Uterus (tissue), 4 donors: ENCODE measurements around the gene CISD1. TPM values are rescaled to one million over a fixed set of nuclear protein-coding genes. Genes with fewer than 3 reads are reported as not detected.

Source experiments
- DNase-seq, 2 donors: peaks; one replicate each; pipeline ENCODE4 v3.0.0-alpha.2; 2019 to 2020
- H3K27ac ChIP-seq, 2 donors: fragments of 200-600 bp; sonication (generic); 1 replicate in 1 of 2; 2 replicates in 1 of 2; pipeline ENCODE4 v1.5.1; 2016 to 2018
- H3K27me3 ChIP-seq, 2 donors: fragments of 200-600 bp; sonication (generic); one replicate each; pipeline ENCODE4 v1.5.1; 2018 to 2019; ENCODE audit warnings: control low read depth in 1 of 2
- H3K36me3 ChIP-seq, 2 donors: fragments of 200-600 bp; sonication (generic); one replicate each; pipeline ENCODE4 v1.5.1; 2019; ENCODE audit warnings: control low read depth in 1 of 2
- H3K4me1 ChIP-seq, 2 donors: fragments of 200-600 bp; sonication (generic); one replicate each; pipeline ENCODE4 v1.5.1; 2018 to 2019; ENCODE audit warnings: control low read depth in 1 of 2
- H3K4me3 ChIP-seq, 2 donors: fragments of 200-600 bp; sonication (generic); 1 replicate in 1 of 2; 2 replicates in 1 of 2; pipeline ENCODE4 v1.5.1; 2018 to 2019; ENCODE audit warnings: mild to moderate bottlenecking in 1 of 2
- H3K9me3 ChIP-seq, 2 donors: fragments of 200-600 bp; sonication (generic); one replicate each; pipeline ENCODE4 v1.5.1; 2019; ENCODE audit warnings: control low read depth in 1 of 2
- POLR2A ChIP-seq, 2 donors: fragments of 450-650 bp; IDR thresholded peaks; one replicate each; pipeline ENCODE4 v1.6.1; 2016; ENCODE audit warnings: antibody characterized with exemption in 2 of 2, mild to moderate bottlenecking in 1 of 2, moderate library complexity in 1 of 2
- intact Hi-C: fragments of 100-400 bp; cut with DNase I; formaldehyde crosslinking; loops from one replicate; pipeline ENCODE4 v1.15.1; 2023; ENCODE audit warnings: low total_unique reads
- total RNA-seq, 4 donors: library from RNA; depleted of rRNA in 3 of 4; stranded (reverse); fragments of >200 nt in 3 of 4; gene quantifications; one replicate each; pipeline versions ENCODE4 v1.1.0 to v1.2.4, GENCODE V29; 2014 to 2023
- TF ChIP-seq, protein P1 (sequence below), 4 experiments: fragments of 200-600 bp in 2 of 4; fragments of 450-650 bp in 2 of 4; sonication (generic) in 2 of 4; IDR thresholded peaks; one replicate each; pipeline ENCODE4 v1.5.1; 2016 to 2019; ENCODE audit warnings: antibody characterized with exemption in 4 of 4, mild to moderate bottlenecking in 2 of 4, moderate library complexity in 1 of 4
- donor health status: DM: yes; HTN: yes; CAD: no.

The CISD1 gene
- total RNA-seq, 4 donors from 2014 or later = 9.7 to 17.4 (median 11.3) TPM

DNA sequence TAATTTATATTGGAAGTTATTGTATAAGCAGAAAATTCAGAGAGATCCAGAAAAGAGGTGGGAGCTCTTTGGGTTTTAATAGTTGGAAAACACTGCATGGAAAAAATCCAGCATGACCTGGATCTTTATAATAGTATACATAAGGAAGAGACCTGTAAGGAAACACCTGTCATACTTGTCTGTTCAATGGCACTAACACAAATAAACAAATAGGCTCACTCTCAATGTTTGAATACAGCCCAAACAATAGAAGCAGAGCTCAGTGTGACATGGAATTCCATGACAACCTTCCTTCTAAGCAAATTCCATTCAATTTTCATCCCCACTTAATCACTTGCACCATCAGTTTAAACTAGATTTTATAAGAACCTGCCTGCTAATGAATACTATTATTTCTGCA lies 31.7 kb downstream of the CISD1 start:
- no peak for TF ChIP-seq POLR2A (IDR thresholded peaks at IDR 0.05)
- TF ChIP-seq, protein P1, sequence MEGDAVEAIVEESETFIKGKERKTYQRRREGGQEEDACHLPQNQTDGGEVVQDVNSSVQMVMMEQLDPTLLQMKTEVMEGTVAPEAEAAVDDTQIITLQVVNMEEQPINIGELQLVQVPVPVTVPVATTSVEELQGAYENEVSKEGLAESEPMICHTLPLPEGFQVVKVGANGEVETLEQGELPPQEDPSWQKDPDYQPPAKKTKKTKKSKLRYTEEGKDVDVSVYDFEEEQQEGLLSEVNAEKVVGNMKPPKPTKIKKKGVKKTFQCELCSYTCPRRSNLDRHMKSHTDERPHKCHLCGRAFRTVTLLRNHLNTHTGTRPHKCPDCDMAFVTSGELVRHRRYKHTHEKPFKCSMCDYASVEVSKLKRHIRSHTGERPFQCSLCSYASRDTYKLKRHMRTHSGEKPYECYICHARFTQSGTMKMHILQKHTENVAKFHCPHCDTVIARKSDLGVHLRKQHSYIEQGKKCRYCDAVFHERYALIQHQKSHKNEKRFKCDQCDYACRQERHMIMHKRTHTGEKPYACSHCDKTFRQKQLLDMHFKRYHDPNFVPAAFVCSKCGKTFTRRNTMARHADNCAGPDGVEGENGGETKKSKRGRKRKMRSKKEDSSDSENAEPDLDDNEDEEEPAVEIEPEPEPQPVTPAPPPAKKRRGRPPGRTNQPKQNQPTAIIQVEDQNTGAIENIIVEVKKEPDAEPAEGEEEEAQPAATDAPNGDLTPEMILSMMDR (IDR thresholded peaks at IDR 0.05) = no peak
- Histone ChIP-seq H3K4me3 (no peak overlapping the region), H3K27ac (no peak overlapping the region), H3K36me3 (no peaks in the 10 kb centered on the region), H3K4me1 (no peaks in the 10 kb centered on the region), H3K27me3 (no peaks in the 10 kb centered on the region), H3K9me3 (no peaks in the 10 kb centered on the region)
- DNase-seq = no peak
- intact Hi-C loops = no loop called here

DNA sequence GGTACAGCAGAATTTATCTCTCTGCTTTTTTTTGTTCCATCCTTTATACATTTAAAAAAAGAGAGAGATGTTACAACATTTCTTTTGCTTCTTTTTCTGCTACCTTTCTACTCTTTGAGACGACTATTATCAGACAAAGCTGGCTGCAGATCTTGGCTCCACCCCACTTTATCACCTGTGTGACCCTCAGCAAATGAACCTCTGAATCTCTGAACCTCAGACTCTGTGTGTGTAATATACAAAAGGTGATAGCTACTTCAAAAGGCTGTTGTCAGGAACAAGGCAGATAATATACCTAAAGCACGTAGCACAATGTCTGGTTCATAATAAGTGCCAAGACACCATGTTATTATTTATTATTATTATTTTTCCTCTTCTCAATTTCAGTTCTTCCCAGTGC lies 33.3 kb downstream of the CISD1 start:
- no peak for DNase-seq
- Histone ChIP-seq H3K4me3 (no peak overlapping the region), H3K27ac (no peak overlapping the region), H3K9me3 (no peaks in the 10 kb centered on the region), H3K27me3 (no peaks in the 10 kb centered on the region), H3K36me3 (no peaks in the 10 kb centered on the region), H3K4me1 (no peaks in the 10 kb centered on the region)
- intact Hi-C loops = no loop called here
- TF ChIP-seq, protein P1 (IDR thresholded peaks at IDR 0.05) = no peak
- TF ChIP-seq POLR2A (IDR thresholded peaks at IDR 0.05) = no peak

DNA sequence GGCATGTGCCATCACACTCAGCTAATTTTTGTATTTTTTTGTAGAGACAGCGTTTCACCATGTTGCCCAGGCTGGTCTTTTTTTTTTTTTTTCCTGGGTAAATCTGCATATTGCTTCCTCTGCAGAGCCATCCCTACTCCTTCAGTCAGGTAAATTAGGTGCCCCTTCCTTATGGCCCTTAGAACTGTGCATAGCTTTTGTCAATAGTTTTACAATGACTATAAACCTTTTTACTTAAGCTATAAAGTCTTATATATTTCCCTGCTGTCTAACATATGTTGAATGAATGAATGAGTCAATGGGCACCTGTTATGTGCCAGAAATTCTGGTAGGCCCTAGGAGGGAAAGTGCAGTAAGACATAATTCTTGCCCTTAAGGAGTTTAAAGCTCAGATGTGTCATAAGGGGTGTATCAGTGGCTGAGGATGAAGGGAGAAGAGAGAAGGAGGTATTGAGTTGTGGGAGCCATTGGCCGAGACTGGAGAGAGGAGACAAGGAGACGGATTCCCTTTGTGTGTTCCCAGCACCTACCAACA lies 35.2 kb downstream of the CISD1 start:
- TF ChIP-seq, protein P1 (IDR thresholded peaks at IDR 0.05) = no peak
- no peak for TF ChIP-seq POLR2A (IDR thresholded peaks at IDR 0.05)
- Histone ChIP-seq H3K4me1 (no peaks in the 10 kb centered on the region), H3K4me3 (no peak overlapping the region), H3K36me3 (no peaks in the 10 kb centered on the region), H3K9me3 (no peaks in the 10 kb centered on the region), H3K27me3 (no peaks in the 10 kb centered on the region), H3K27ac (no peak overlapping the region)
- intact Hi-C loops = no loop called here
- no peak for DNase-seq

DNA sequence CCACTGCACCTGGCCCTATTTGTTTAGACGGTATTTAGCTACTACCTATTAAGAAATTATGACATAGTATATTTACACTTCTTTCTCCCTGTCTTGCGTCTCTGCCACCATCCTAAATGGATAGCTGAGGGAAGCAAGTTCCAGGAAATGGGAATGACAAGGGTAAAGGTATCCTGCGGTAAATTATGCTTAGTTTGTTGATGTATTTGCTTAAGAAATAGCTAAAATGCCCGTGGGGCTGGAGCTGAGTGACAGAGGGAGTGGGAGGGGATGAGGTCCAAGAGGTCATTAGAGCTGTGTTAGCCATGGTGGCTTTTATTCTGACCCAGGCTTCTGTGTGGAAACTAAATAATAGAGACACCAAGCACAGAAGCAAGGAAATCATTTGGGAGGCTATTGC lies 36.9 kb downstream of the CISD1 start:
- DNase-seq = no peak
- Histone ChIP-seq H3K27ac (no peak overlapping the region), H3K27me3 (no peaks in the 10 kb centered on the region), H3K4me1 (no peaks in the 10 kb centered on the region), H3K36me3 (no peaks in the 10 kb centered on the region), H3K9me3 (no peaks in the 10 kb centered on the region), H3K4me3 (no peak overlapping the region)
- intact Hi-C loops = no loop called here
- TF ChIP-seq, protein P1 (IDR thresholded peaks at IDR 0.05) = no peak
- TF ChIP-seq POLR2A (IDR thresholded peaks at IDR 0.05) = no peak

DNA sequence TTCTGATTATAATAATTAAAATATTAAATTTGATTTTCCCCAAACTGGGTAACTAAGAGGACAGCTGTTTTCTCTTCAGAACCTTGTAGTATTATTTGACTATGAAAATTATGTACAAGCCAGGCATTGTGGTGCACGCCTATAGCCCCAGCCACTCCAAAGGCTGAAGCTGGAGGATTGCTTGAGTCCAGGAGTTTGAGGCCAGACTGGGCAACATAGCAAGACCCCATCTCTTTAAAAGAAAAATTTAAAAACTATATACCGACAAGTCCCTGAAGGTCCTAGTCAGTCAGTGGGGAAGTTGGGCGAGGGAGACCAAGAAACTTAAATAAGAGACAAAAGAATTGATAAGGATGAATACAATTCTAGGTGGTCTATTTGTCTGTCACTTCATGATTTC lies 38.7 kb downstream of the CISD1 start:
- H3K27ac ChIP-seq = no peak overlapping the region
- no peaks in the 10 kb centered on the region for H3K27me3 ChIP-seq
- no peaks in the 10 kb centered on the region for H3K36me3 ChIP-seq
- H3K4me3 ChIP-seq = no peak overlapping the region
- no peaks in the 10 kb centered on the region for H3K4me1 ChIP-seq
- intact Hi-C loops = no loop called here
- DNase-seq = no peak
- TF ChIP-seq POLR2A (IDR thresholded peaks at IDR 0.05) = no peak
- TF ChIP-seq, protein P1 (IDR thresholded peaks at IDR 0.05) = no peak
- H3K9me3 ChIP-seq = no peaks in the 10 kb centered on the region
